Calu3 (cell line): ENCODE data around the gene TM4SF1. TPM values are rescaled to one million over a fixed set of nuclear protein-coding genes. Genes with fewer than 3 reads are reported as not detected.
A peak's percentile ranks its signal among the peaks of the same experiment; 100 is the strongest.
"Not testable (repeated sequence)": the region's sequence is repeated elsewhere in the genome, so short reads cannot be mapped to it uniquely, and the experiment has no call there.

ENCODE experiments used
- BruUV-seq: library from RNA; stranded (reverse); fragments of 400-500 nt; replicated peaks from 2 replicates; lab custom pipeline; 2021; lab: Mats Ljungman, UMichigan
- CTCF ChIA-PET: fragments of 300-600 bp; sonication (Branson Sonifier 250); formaldehyde crosslinking; loops from one replicate; lab custom pipeline; 2022; ENCODE audit warnings: antibody characterized with exemption; lab: Charles Lee
- DNase-seq: peaks from one replicate; pipeline ENCODE4 v3.0.0; 2022
- H3K27ac Mint-ChIP-seq: one replicate; pipeline ENCODE4 v1.8.0; 2022; ENCODE audit warnings: mixed read lengths; ENCODE audit not compliant: unreplicated experiment
- H3K27me3 Mint-ChIP-seq: one replicate; pipeline ENCODE4 v1.8.0; 2022; ENCODE audit warnings: mixed read lengths; ENCODE audit not compliant: unreplicated experiment
- H3K36me3 Mint-ChIP-seq: one replicate; pipeline ENCODE4 v1.8.0; 2022; ENCODE audit warnings: mild to moderate bottlenecking, moderate library complexity, mixed read lengths; ENCODE audit not compliant: insufficient read depth, unreplicated experiment
- H3K4me1 Mint-ChIP-seq: one replicate; pipeline ENCODE4 v1.8.0; 2022; ENCODE audit warnings: mild to moderate bottlenecking, low read depth, mixed read lengths; ENCODE audit not compliant: unreplicated experiment
- H3K4me3 Mint-ChIP-seq: one replicate; pipeline ENCODE4 v1.8.0; 2022; ENCODE audit warnings: mild to moderate bottlenecking, low read depth, moderate library complexity, mixed read lengths; ENCODE audit not compliant: unreplicated experiment
- H3K9me3 Mint-ChIP-seq: one replicate; pipeline ENCODE4 v1.8.0; 2022; ENCODE audit warnings: low read depth, mixed read lengths; ENCODE audit not compliant: unreplicated experiment
- CTCF ChIP-seq: fragments of 200-600 bp; IDR thresholded peaks from one replicate; pipeline ENCODE4 v1.8.0; 2022; ENCODE audit warnings: antibody characterized with exemption; ENCODE audit not compliant: unreplicated experiment
- intact Hi-C: fragments of 100-400 bp; cut with micrococcal nuclease; formaldehyde crosslinking; loops from one replicate; pipeline ENCODE4 v1.10.0; 2022; ENCODE audit not compliant: unreplicated experiment
- total RNA-seq: library from RNA; stranded (reverse); gene quantifications from 2 replicates; pipeline ENCODE4 v1.2.3, GENCODE V29; 2022

Gene TM4SF1
- total RNA-seq, 1 experiment from 2014 or later = 981 TPM

GRCh38 chr3:149340310-149340933, 37.0 kb downstream of the TM4SF1 start:
- peaks cover 44% of the 10 kb centered on the region for H3K4me1 Mint-ChIP-seq
- peaks cover 11% of the 10 kb centered on the region for H3K36me3 Mint-ChIP-seq
- DNase-seq = peak; percentile 24
- CTCF ChIA-PET = interaction anchor here (0.5 to 1.5 kb wide), 8 partner anchors 8 to 467 kb away, joined by 3 to 5 read pairs (median 4); no protein-coding TSS in a partner anchor
- intact Hi-C loops = loop anchor here (2.0 kb wide), 1 partner anchor 42 kb away; no protein-coding TSS in a partner anchor
- no peaks in the 10 kb centered on the region for H3K9me3 Mint-ChIP-seq
- H3K4me3 Mint-ChIP-seq = no peak overlapping the region
- H3K27me3 Mint-ChIP-seq = no peaks in the 10 kb centered on the region
- BruUV-seq = TSS peak; percentile 82
- TF ChIP-seq CTCF = no peak
- peak overlapping the region; percentile 89 for H3K27ac Mint-ChIP-seq

- TF ChIP-seq CTCF = no peak
- Mint-ChIP-seq H3K36me3 (peaks cover 11% of the 10 kb centered on the region), H3K4me1 (peaks cover 44% of the 10 kb centered on the region), H3K27me3 (no peaks in the 10 kb centered on the region), H3K4me3 (no peak overlapping the region), H3K27ac (peak overlapping the region; percentile 89), H3K9me3 (no peaks in the 10 kb centered on the region)
- peak; percentile 97 for DNase-seq
- BruUV-seq = no TSS peak
- intact Hi-C loops = loop anchor here (2.0 kb wide), 1 partner anchor 41 kb away; no protein-coding TSS in a partner anchor
- CTCF ChIA-PET = interaction anchor here (0.5 to 1.5 kb wide), 8 partner anchors 10 to 638 kb away, joined by 3 to 5 read pairs (median 4); no protein-coding TSS in a partner anchor
Observed at GRCh38 chr3:149339931-149340309, 37.5 kb downstream of the TM4SF1 start.

- H3K9me3 Mint-ChIP-seq, CTCF ChIA-PET, H3K36me3 Mint-ChIP-seq, H3K4me3 Mint-ChIP-seq, DNase-seq, intact Hi-C loops, H3K27me3 Mint-ChIP-seq, BruUV-seq, H3K27ac Mint-ChIP-seq: not testable (repeated sequence)
- peaks cover 43% of the 10 kb centered on the region for H3K4me1 Mint-ChIP-seq
Observed at GRCh38 chr3:149337486-149337885, 40.0 kb downstream of the TM4SF1 start.

- intact Hi-C loops = no loop called here
- no TSS peak for BruUV-seq
- no peak for DNase-seq
- H3K27ac Mint-ChIP-seq = no peak overlapping the region
- no peaks in the 10 kb centered on the region for H3K27me3 Mint-ChIP-seq
- no peak overlapping the region for H3K4me3 Mint-ChIP-seq
- CTCF ChIA-PET = interaction anchor here (0.8 kb wide), 1 partner anchor 381 kb away, joined by 3 read pairs; no protein-coding TSS in a partner anchor
- peaks cover 38% of the 10 kb centered on the region for H3K4me1 Mint-ChIP-seq
- no peaks in the 10 kb centered on the region for H3K9me3 Mint-ChIP-seq
- no peaks in the 10 kb centered on the region for H3K36me3 Mint-ChIP-seq
- no peak for TF ChIP-seq CTCF
Observed at GRCh38 chr3:149336925-149337324, 40.5 kb downstream of the TM4SF1 start.
